ENCODE measurements around the gene ITGB6.

DNA sequence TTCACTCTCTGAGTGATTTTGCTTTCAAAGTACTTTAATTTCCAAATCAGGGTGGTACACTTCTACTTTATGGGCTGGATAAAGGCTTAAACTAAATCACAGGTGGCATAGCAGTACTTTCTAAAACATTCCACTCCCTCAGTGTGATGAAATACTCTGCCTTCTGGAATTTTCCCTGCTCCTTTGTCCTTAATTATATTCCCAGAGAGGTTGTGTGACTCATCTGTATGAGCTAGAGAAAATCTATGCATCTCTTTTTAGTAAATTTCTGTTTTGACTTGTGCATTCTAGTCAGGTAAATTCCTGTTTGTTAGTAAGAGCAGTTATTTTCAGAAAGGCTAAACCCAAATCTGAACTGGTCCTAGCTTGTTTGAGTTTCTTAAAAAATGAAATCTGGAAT lies 108.7 kb downstream of the ITGB6 start:
- TF ChIP-seq CTCF (IDR thresholded peaks at IDR 0.05) (no peak), POLR2A (IDR thresholded peaks at IDR 0.05) (no peak), POLR2AphosphoS5 (IDR thresholded peaks at IDR 0.05) (no peak)
